ENCODE measurements around the gene ORMDL1.

The ORMDL1 gene

GRCh38 chr2:189798312-189799029, 14.3 kb upstream of the ORMDL1 start:
- Histone ChIP-seq H3K4me3 (ENCODE audit: low read length, poor library complexity, severe bottlenecking) (no peak overlapping the region), H3K9me3 (ENCODE audit: insufficient read depth, low read depth, low read length) (no peaks in the 10 kb centered on the region)
- no peak for TF ChIP-seq EZH2phosphoT487 (IDR thresholded peaks at IDR 0.05; ENCODE audit: borderline replicate concordance)
- peak; percentile 81 for TF ChIP-seq CTCF (conservative IDR thresholded peaks at IDR 0.05; ENCODE audit: low read length)

GRCh38 chr2:189797902-189798301, 13.8 kb upstream of the ORMDL1 start:
- no peak for TF ChIP-seq CTCF (conservative IDR thresholded peaks at IDR 0.05; ENCODE audit: low read length)
- no peak for TF ChIP-seq EZH2phosphoT487 (IDR thresholded peaks at IDR 0.05; ENCODE audit: borderline replicate concordance)
- no peak overlapping the region for H2AFZ ChIP-seq (ENCODE audit: low read length)
- peaks cover 3% of the 10 kb centered on the region for H3K4me1 ChIP-seq (ENCODE audit: insufficient read depth, low read length, poor library complexity, severe bottlenecking)
- H3K27me3 ChIP-seq (ENCODE audit: insufficient read depth, low read length, poor library complexity, severe bottlenecking) = no peaks in the 10 kb centered on the region
- peaks cover 11% of the 10 kb centered on the region; the same call in 1 of the 2 replicates for H3K79me2 ChIP-seq (ENCODE audit: insufficient read depth, low read length)
- H3K9ac ChIP-seq (ENCODE audit: low read depth, low read length, poor library complexity, severe bottlenecking) = no peak overlapping the region
- H3F3A ChIP-seq (ENCODE audit: low read depth) = no peaks in the 10 kb centered on the region
- no peak overlapping the region for H3K4me3 ChIP-seq (ENCODE audit: low read length, poor library complexity, severe bottlenecking)
- H3K9me2 ChIP-seq (replicated peaks; ENCODE audit: low read depth, low read length) = no peaks in the 10 kb centered on the region
- no peak overlapping the region for H3K4me2 ChIP-seq (ENCODE audit: low read depth, low read length, poor library complexity, severe bottlenecking)
- peaks cover 3% of the 10 kb centered on the region for H4K20me1 ChIP-seq (ENCODE audit: insufficient read depth, low read length, poor library complexity, severe bottlenecking)
- H3K9me3 ChIP-seq (ENCODE audit: insufficient read depth, low read depth, low read length) = no peaks in the 10 kb centered on the region
- H3K36me3 ChIP-seq (ENCODE audit: insufficient read depth, low read length) = peaks cover 61% of the 10 kb centered on the region

More at GRCh38 chr2:189798312-189799029, 14.3 kb upstream of the ORMDL1 start:
- H3K79me2 ChIP-seq (ENCODE audit: insufficient read depth, low read length) = peaks cover 11% of the 10 kb centered on the region; the same call in 1 of the 2 replicates
- H3K27me3 ChIP-seq (ENCODE audit: insufficient read depth, low read length, poor library complexity, severe bottlenecking) = no peaks in the 10 kb centered on the region
- no peak overlapping the region for H3K9ac ChIP-seq (ENCODE audit: low read depth, low read length, poor library complexity, severe bottlenecking)
- no peaks in the 10 kb centered on the region for H3F3A ChIP-seq (ENCODE audit: low read depth)
- H3K36me3 ChIP-seq (ENCODE audit: insufficient read depth, low read length) = peaks cover 61% of the 10 kb centered on the region
- H3K9me2 ChIP-seq (replicated peaks; ENCODE audit: low read depth, low read length) = no peaks in the 10 kb centered on the region
- H3K4me1 ChIP-seq (ENCODE audit: insufficient read depth, low read length, poor library complexity, severe bottlenecking) = peaks cover 3% of the 10 kb centered on the region
- no peak overlapping the region for H3K4me2 ChIP-seq (ENCODE audit: low read depth, low read length, poor library complexity, severe bottlenecking)
- peaks cover 3% of the 10 kb centered on the region for H4K20me1 ChIP-seq (ENCODE audit: insufficient read depth, low read length, poor library complexity, severe bottlenecking)
- H2AFZ ChIP-seq (ENCODE audit: low read length) = no peak overlapping the region

DNA sequence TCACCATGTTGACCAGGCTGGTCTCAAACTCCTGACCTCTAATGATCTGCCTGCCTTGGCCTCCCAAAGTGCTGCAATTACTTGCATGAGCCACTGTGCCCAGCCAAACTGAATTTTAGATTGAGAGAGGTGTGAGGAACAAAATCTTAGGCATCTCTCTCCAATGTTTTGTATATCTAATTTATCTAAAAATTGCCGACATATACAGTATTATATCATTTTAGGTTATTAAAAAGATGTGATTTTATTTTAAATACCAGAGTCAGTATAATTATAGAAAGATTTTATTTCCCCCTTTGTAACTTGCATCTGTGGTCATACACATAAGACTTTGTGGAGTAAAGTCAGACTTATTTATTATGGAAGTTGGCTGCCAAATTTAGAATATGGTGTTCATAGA, 10.2 kb upstream of the ORMDL1 start:
- peaks cover 39% of the 10 kb centered on the region for H3K36me3 ChIP-seq (ENCODE audit: insufficient read depth, low read length)
- H4K20me1 ChIP-seq (ENCODE audit: insufficient read depth, low read length, poor library complexity, severe bottlenecking) = peaks cover 8% of the 10 kb centered on the region
- H3F3A ChIP-seq (ENCODE audit: low read depth) = no peaks in the 10 kb centered on the region
- H3K4me1 ChIP-seq (ENCODE audit: insufficient read depth, low read length, poor library complexity, severe bottlenecking) = peaks cover 18% of the 10 kb centered on the region
- no peak for TF ChIP-seq EZH2phosphoT487 (IDR thresholded peaks at IDR 0.05; ENCODE audit: borderline replicate concordance)
- no peak for TF ChIP-seq CTCF (conservative IDR thresholded peaks at IDR 0.05; ENCODE audit: low read length)
- no peaks in the 10 kb centered on the region for H3K9me3 ChIP-seq (ENCODE audit: insufficient read depth, low read depth, low read length)
- H3K4me2 ChIP-seq (ENCODE audit: low read depth, low read length, poor library complexity, severe bottlenecking) = no peak overlapping the region
- no peaks in the 10 kb centered on the region for H3K9me2 ChIP-seq (replicated peaks; ENCODE audit: low read depth, low read length)
- H3K79me2 ChIP-seq (ENCODE audit: insufficient read depth, low read length) = peaks cover 17% of the 10 kb centered on the region
- H2AFZ ChIP-seq (ENCODE audit: low read length) = no peak overlapping the region
- no peaks in the 10 kb centered on the region for H3K27me3 ChIP-seq (ENCODE audit: insufficient read depth, low read length, poor library complexity, severe bottlenecking)
- H3K9ac ChIP-seq (ENCODE audit: low read depth, low read length, poor library complexity, severe bottlenecking) = no peak overlapping the region
- no peak overlapping the region for H3K4me3 ChIP-seq (ENCODE audit: low read length, poor library complexity, severe bottlenecking)

Measured in Loucy (cell line).